GM06990 (cell line): ENCODE results near the gene EFNA4.

Experiments
- DNase-seq: peaks from one replicate; pipeline ENCODE4 v3.0.0-alpha.2; 2011; ENCODE audit not compliant: insufficient read length; ENCODE audit errors: extremely low read depth
- H3K27me3 ChIP-seq: replicated peaks from 2 replicates; pipeline ENCODE4 v1.6.0; 2011; ENCODE audit warnings: low read length; ENCODE audit not compliant: control insufficient read depth, insufficient read depth
- H3K36me3 ChIP-seq: 2 replicates; pipeline ENCODE4 v1.5.1; 2011; ENCODE audit warnings: low read length; ENCODE audit not compliant: control insufficient read depth, insufficient read depth
- H3K4me3 ChIP-seq: replicated peaks from 2 replicates; pipeline ENCODE4 v1.5.1; 2011; ENCODE audit warnings: low read depth, mild to moderate bottlenecking, control low read depth, low read length
- CTCF ChIP-seq: IDR thresholded peaks from 2 replicates; pipeline ENCODE4 v1.5.1; 2011; ENCODE audit warnings: low read length, control low read depth, mild to moderate bottlenecking, inconsistent platforms; ENCODE audit not compliant: insufficient read depth, poor library complexity, severe bottlenecking

The EFNA4 gene

GRCh38 chr1:155066777-155067176 lies 3.2 kb downstream of the EFNA4 start:
- Histone ChIP-seq H3K36me3 (0 out of 2 replicates have a peak, but pooled peaks cover 2% of the 10 kb centered on the region), H3K4me3 (no peak overlapping the region), H3K27me3 (no peaks in the 10 kb centered on the region)
- DNase-seq = no peak
- TF ChIP-seq CTCF = no peak

GRCh38 chr1:155068599-155068998 lies 5.1 kb downstream of the EFNA4 start:
- 0 out of 2 replicates have a peak, but pooled peaks cover 2% of the 10 kb centered on the region for H3K36me3 ChIP-seq
- no peaks in the 10 kb centered on the region for H3K27me3 ChIP-seq
- TF ChIP-seq CTCF = no peak
- no peak for DNase-seq
- H3K4me3 ChIP-seq = no peak overlapping the region

- Histone ChIP-seq H3K4me3 (no peak overlapping the region), H3K27me3 (no peaks in the 10 kb centered on the region), H3K36me3 (0 out of 2 replicates have a peak, but pooled peaks cover 2% of the 10 kb centered on the region)
- no peak for TF ChIP-seq CTCF
- DNase-seq = no peak
These were observed 6.1 kb downstream of the EFNA4 start for GRCh38 chr1:155069551-155070157.

- H3K27me3 ChIP-seq = no peaks in the 10 kb centered on the region
- TF ChIP-seq CTCF = no peak
- no peak for DNase-seq
- no peak overlapping the region for H3K4me3 ChIP-seq
- H3K36me3 ChIP-seq = 0 out of 2 replicates have a peak, but pooled peaks cover 2% of the 10 kb centered on the region
These were observed 6.7 kb downstream of the EFNA4 start for GRCh38 chr1:155070158-155070621.

DNA sequence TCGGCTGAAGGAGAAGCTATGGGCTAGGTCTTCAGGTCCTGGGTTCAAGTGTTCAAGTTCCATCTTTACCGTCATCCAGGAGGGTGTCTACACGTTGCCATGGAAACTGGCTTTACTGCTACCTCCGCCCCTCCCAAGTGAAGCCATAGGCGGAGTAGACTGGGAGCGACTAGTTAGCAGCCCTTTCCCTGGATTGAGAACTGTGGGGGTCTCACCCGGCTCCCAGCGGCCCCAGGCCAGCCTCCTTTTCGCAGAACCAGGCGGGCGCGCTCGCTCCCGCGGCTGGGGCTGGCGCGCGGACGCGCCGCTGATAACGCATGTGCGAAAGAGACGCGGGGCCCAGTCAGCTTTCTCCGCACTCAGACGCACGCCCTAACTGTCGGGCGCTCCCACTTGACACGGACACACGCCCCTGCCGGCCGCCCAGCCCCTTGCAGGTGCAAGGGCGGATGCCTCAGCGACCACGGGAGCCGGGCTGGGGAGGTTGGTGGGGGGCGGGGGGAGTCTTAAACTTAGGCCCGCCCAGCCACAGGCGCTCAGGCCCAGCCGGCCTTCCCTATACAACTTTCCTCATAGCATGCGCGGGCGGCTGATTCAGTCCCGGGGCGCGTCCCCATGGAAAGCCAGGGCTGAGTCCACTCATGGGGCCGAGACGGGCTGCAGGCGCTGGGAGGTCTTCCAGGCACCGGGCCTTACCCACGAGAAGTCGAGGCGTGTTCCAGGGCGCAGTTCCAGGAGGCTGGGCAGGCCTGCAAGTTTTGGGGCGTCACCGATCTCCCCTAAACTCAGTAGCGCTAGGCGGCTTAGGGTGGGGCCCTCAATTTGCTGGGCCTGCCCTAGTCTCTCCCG lies 7.4 kb downstream of the EFNA4 start:
- Histone ChIP-seq H3K4me3 (peak overlapping the region; percentile 38), H3K36me3 (0 out of 2 replicates have a peak, but pooled peaks cover 2% of the 10 kb centered on the region), H3K27me3 (no peaks in the 10 kb centered on the region)
- peak; percentile 85 for DNase-seq
- peak; percentile 51 for TF ChIP-seq CTCF
